HL-60 (cell line): ENCODE results near the gene ABCG1.

Experiments used
- DNase-seq, 2 experiments: peaks; one replicate each; pipeline ENCODE4 v3.0.0-alpha.2; 2010 to 2020; ENCODE audit warnings: low read depth in 1 of 2, low spot score in 1 of 2
- H3K27ac ChIP-seq: fragments of 250-450 bp; sonication (Bioruptor Pico); replicated peaks from 2 replicates; pipeline ENCODE4 v1.5.1; 2020; ENCODE audit warnings: mild to moderate bottlenecking, moderate library complexity
- H3K27me3 ChIP-seq: fragments of 250-450 bp; sonication (Bioruptor Pico); 2 replicates; pipeline ENCODE4 v1.5.1; 2021; ENCODE audit warnings: mild to moderate bottlenecking, moderate library complexity; ENCODE audit not compliant: insufficient read depth, poor library complexity, severe bottlenecking
- H3K4me3 ChIP-seq: replicated peaks from 2 replicates; pipeline ENCODE4 v1.5.1; 2011; ENCODE audit warnings: mild to moderate bottlenecking, control low read depth, low read length; ENCODE audit not compliant: insufficient read depth
- GABPA ChIP-seq: IDR thresholded peaks from 2 replicates; pipeline ENCODE4 v1.6.1; 2012; ENCODE audit warnings: low read depth
- POLR2AphosphoS5 ChIP-seq: IDR thresholded peaks from 2 replicates; pipeline ENCODE4 v1.6.1; 2012; ENCODE audit warnings: low read depth
- REST ChIP-seq: IDR thresholded peaks from 2 replicates; pipeline ENCODE4 v1.6.1; 2012; ENCODE audit warnings: low read depth; ENCODE audit not compliant: insufficient replicate concordance
- SPI1 ChIP-seq: IDR thresholded peaks from 2 replicates; pipeline ENCODE4 v1.6.1; 2012; ENCODE audit warnings: low read depth, mild to moderate bottlenecking, borderline replicate concordance
- TF ChIP-seq, protein P1 (sequence below): IDR thresholded peaks from one replicate; pipeline ENCODE4 v1.5.1; 2011; ENCODE audit warnings: low read length, control low read depth, inconsistent platforms; ENCODE audit not compliant: insufficient read depth

ABCG1 gene

GRCh38 chr21:42341776-42342542 lies 123.0 kb downstream of the ABCG1 start:
- Histone ChIP-seq H3K27ac (no peak overlapping the region), H3K4me3 (no peak overlapping the region), H3K27me3 (no peaks in the 10 kb centered on the region)
- TF ChIP-seq REST: no peak
- TF ChIP-seq GABPA: no peak
- no peak for TF ChIP-seq POLR2AphosphoS5
- DNase-seq: no peak

- Histone ChIP-seq H3K27me3 (no peaks in the 10 kb centered on the region), H3K4me3 (no peak overlapping the region), H3K27ac (no peak overlapping the region)
- DNase-seq: no peak
- TF ChIP-seq REST: no peak
- TF ChIP-seq GABPA: no peak
- TF ChIP-seq, protein P1, sequence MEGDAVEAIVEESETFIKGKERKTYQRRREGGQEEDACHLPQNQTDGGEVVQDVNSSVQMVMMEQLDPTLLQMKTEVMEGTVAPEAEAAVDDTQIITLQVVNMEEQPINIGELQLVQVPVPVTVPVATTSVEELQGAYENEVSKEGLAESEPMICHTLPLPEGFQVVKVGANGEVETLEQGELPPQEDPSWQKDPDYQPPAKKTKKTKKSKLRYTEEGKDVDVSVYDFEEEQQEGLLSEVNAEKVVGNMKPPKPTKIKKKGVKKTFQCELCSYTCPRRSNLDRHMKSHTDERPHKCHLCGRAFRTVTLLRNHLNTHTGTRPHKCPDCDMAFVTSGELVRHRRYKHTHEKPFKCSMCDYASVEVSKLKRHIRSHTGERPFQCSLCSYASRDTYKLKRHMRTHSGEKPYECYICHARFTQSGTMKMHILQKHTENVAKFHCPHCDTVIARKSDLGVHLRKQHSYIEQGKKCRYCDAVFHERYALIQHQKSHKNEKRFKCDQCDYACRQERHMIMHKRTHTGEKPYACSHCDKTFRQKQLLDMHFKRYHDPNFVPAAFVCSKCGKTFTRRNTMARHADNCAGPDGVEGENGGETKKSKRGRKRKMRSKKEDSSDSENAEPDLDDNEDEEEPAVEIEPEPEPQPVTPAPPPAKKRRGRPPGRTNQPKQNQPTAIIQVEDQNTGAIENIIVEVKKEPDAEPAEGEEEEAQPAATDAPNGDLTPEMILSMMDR: no peak
- no peak for TF ChIP-seq SPI1
- TF ChIP-seq POLR2AphosphoS5: no peak
Observed at GRCh38 chr21:42343101-42343500, 124.2 kb downstream of the ABCG1 start.

GRCh38 chr21:42343556-42343955 lies 124.6 kb downstream of the ABCG1 start:
- no peak overlapping the region for H3K4me3 ChIP-seq

GRCh38 chr21:42343963-42344510 lies 125.1 kb downstream of the ABCG1 start:
- Histone ChIP-seq H3K4me3 (no peak overlapping the region), H3K27ac (no peak overlapping the region), H3K27me3 (no peaks in the 10 kb centered on the region)
- no peak for DNase-seq
- TF ChIP-seq POLR2AphosphoS5 (no peak), REST (no peak), SPI1 (no peak), GABPA (no peak)
- TF ChIP-seq, protein P1: no peak

More at GRCh38 chr21:42343556-42343955, 124.6 kb downstream of the ABCG1 start:
- Histone ChIP-seq H3K27me3 (no peaks in the 10 kb centered on the region), H3K27ac (no peak overlapping the region)
- no peak for DNase-seq
- no peak for TF ChIP-seq POLR2AphosphoS5
- TF ChIP-seq, protein P1: no peak
- no peak for TF ChIP-seq SPI1
- TF ChIP-seq GABPA: no peak
